ENCODE results near the gene NDUFAF5.
A peak's percentile ranks its signal among the peaks of the same experiment; 100 is the strongest.

NDUFAF5 gene

GRCh38 chr20:13784271-13784892 lies 446 bp upstream of the NDUFAF5 start:
- peaks cover 12% of the 10 kb centered on the region for H3K4me1 ChIP-seq (ENCODE audit: control insufficient read depth, insufficient read depth, low read length)
- no peaks in the 10 kb centered on the region for H3K9me3 ChIP-seq (ENCODE audit: control insufficient read depth, low read length)
- H3K36me3 ChIP-seq (ENCODE audit: control insufficient read depth, insufficient read depth, low read length) = no peaks in the 10 kb centered on the region
- H3K9ac ChIP-seq (ENCODE audit: low read length) = peak overlapping the region; percentile 96
- H3K4me3 ChIP-seq (ENCODE audit: low read length) = peak overlapping the region; percentile 94
- H3K27me3 ChIP-seq (ENCODE audit: control insufficient read depth, insufficient read depth, low read length) = no peaks in the 10 kb centered on the region

- Histone ChIP-seq H3K36me3 (ENCODE audit: control insufficient read depth, insufficient read depth, low read length) (no peaks in the 10 kb centered on the region), H3K4me3 (ENCODE audit: low read length) (no peak overlapping the region), H3K9me3 (ENCODE audit: control insufficient read depth, low read length) (no peaks in the 10 kb centered on the region), H3K4me1 (ENCODE audit: control insufficient read depth, insufficient read depth, low read length) (peaks cover 12% of the 10 kb centered on the region), H3K9ac (ENCODE audit: low read length) (peak overlapping the region; percentile 96), H3K27me3 (ENCODE audit: control insufficient read depth, insufficient read depth, low read length) (no peaks in the 10 kb centered on the region)
These were observed 1.5 kb downstream of the NDUFAF5 start for GRCh38 chr20:13786143-13786828.

- H3K4me3 ChIP-seq (ENCODE audit: low read length) = no peak overlapping the region
- peaks cover 6% of the 10 kb centered on the region for H3K36me3 ChIP-seq (ENCODE audit: control insufficient read depth, insufficient read depth, low read length)
- no peaks in the 10 kb centered on the region for H3K9me3 ChIP-seq (ENCODE audit: control insufficient read depth, low read length)
- H3K9ac ChIP-seq (ENCODE audit: low read length) = no peak overlapping the region
- H3K4me1 ChIP-seq (ENCODE audit: control insufficient read depth, insufficient read depth, low read length) = peaks cover 12% of the 10 kb centered on the region
- H3K27me3 ChIP-seq (ENCODE audit: control insufficient read depth, insufficient read depth, low read length) = no peaks in the 10 kb centered on the region
These were observed 3.5 kb downstream of the NDUFAF5 start for GRCh38 chr20:13788167-13788834.

GRCh38 chr20:13790708-13791107 lies 5.9 kb downstream of the NDUFAF5 start:
- Histone ChIP-seq H3K4me1 (ENCODE audit: control insufficient read depth, insufficient read depth, low read length) (peaks cover 12% of the 10 kb centered on the region), H3K9ac (ENCODE audit: low read length) (no peak overlapping the region), H3K36me3 (ENCODE audit: control insufficient read depth, insufficient read depth, low read length) (peaks cover 6% of the 10 kb centered on the region), H3K27me3 (ENCODE audit: control insufficient read depth, insufficient read depth, low read length) (no peaks in the 10 kb centered on the region), H3K4me3 (ENCODE audit: low read length) (no peak overlapping the region), H3K9me3 (ENCODE audit: control insufficient read depth, low read length) (no peaks in the 10 kb centered on the region)

GRCh38 chr20:13791540-13792459 lies 7.0 kb downstream of the NDUFAF5 start:
- Histone ChIP-seq H3K9me3 (ENCODE audit: control insufficient read depth, low read length) (no peaks in the 10 kb centered on the region), H3K4me3 (ENCODE audit: low read length) (no peak overlapping the region), H3K36me3 (ENCODE audit: control insufficient read depth, insufficient read depth, low read length) (peaks cover 6% of the 10 kb centered on the region), H3K9ac (ENCODE audit: low read length) (no peak overlapping the region), H3K27me3 (ENCODE audit: control insufficient read depth, insufficient read depth, low read length) (no peaks in the 10 kb centered on the region), H3K4me1 (ENCODE audit: control insufficient read depth, insufficient read depth, low read length) (peaks cover 2% of the 10 kb centered on the region)

- H3K4me1 ChIP-seq (ENCODE audit: control insufficient read depth, insufficient read depth, low read length) = no peaks in the 10 kb centered on the region
- H3K4me3 ChIP-seq (ENCODE audit: low read length) = no peak overlapping the region
- H3K9ac ChIP-seq (ENCODE audit: low read length) = no peak overlapping the region
- no peaks in the 10 kb centered on the region for H3K9me3 ChIP-seq (ENCODE audit: control insufficient read depth, low read length)
- H3K36me3 ChIP-seq (ENCODE audit: control insufficient read depth, insufficient read depth, low read length) = peaks cover 6% of the 10 kb centered on the region
- no peaks in the 10 kb centered on the region for H3K27me3 ChIP-seq (ENCODE audit: control insufficient read depth, insufficient read depth, low read length)
These were observed 8.2 kb downstream of the NDUFAF5 start for GRCh38 chr20:13793001-13793400.

- Histone ChIP-seq H3K9me3 (ENCODE audit: control insufficient read depth, low read length) (no peaks in the 10 kb centered on the region), H3K9ac (ENCODE audit: low read length) (no peak overlapping the region), H3K27me3 (ENCODE audit: control insufficient read depth, insufficient read depth, low read length) (no peaks in the 10 kb centered on the region), H3K36me3 (ENCODE audit: control insufficient read depth, insufficient read depth, low read length) (peaks cover 6% of the 10 kb centered on the region), H3K4me3 (ENCODE audit: low read length) (no peak overlapping the region), H3K4me1 (ENCODE audit: control insufficient read depth, insufficient read depth, low read length) (no peaks in the 10 kb centered on the region)
These were observed 9.8 kb downstream of the NDUFAF5 start for GRCh38 chr20:13794667-13795066.

GRCh38 chr20:13799040-13799439 lies 14.2 kb downstream of the NDUFAF5 start:
- Histone ChIP-seq H3K27me3 (ENCODE audit: control insufficient read depth, insufficient read depth, low read length) (no peaks in the 10 kb centered on the region), H3K9me3 (ENCODE audit: control insufficient read depth, low read length) (no peaks in the 10 kb centered on the region), H3K36me3 (ENCODE audit: control insufficient read depth, insufficient read depth, low read length) (no peaks in the 10 kb centered on the region), H3K9ac (ENCODE audit: low read length) (no peak overlapping the region), H3K4me3 (ENCODE audit: low read length) (no peak overlapping the region), H3K4me1 (ENCODE audit: control insufficient read depth, insufficient read depth, low read length) (no peaks in the 10 kb centered on the region)

GRCh38 chr20:13799974-13800373 lies 15.1 kb downstream of the NDUFAF5 start:
- H3K4me3 ChIP-seq (ENCODE audit: low read length) = no peak overlapping the region
- no peaks in the 10 kb centered on the region for H3K9me3 ChIP-seq (ENCODE audit: control insufficient read depth, low read length)
- no peak overlapping the region for H3K9ac ChIP-seq (ENCODE audit: low read length)
- no peaks in the 10 kb centered on the region for H3K36me3 ChIP-seq (ENCODE audit: control insufficient read depth, insufficient read depth, low read length)
- H3K27me3 ChIP-seq (ENCODE audit: control insufficient read depth, insufficient read depth, low read length) = no peaks in the 10 kb centered on the region
- no peaks in the 10 kb centered on the region for H3K4me1 ChIP-seq (ENCODE audit: control insufficient read depth, insufficient read depth, low read length)

GRCh38 chr20:13800728-13801134 lies 15.9 kb downstream of the NDUFAF5 start:
- no peaks in the 10 kb centered on the region for H3K36me3 ChIP-seq (ENCODE audit: control insufficient read depth, insufficient read depth, low read length)
- no peak overlapping the region for H3K9ac ChIP-seq (ENCODE audit: low read length)

GRCh38 chr20:13809373-13809772 lies 24.5 kb downstream of the NDUFAF5 start:
- Histone ChIP-seq H3K27me3 (ENCODE audit: control insufficient read depth, insufficient read depth, low read length) (no peaks in the 10 kb centered on the region), H3K4me3 (ENCODE audit: low read length) (no peak overlapping the region), H3K9ac (ENCODE audit: low read length) (no peak overlapping the region), H3K4me1 (ENCODE audit: control insufficient read depth, insufficient read depth, low read length) (no peaks in the 10 kb centered on the region), H3K36me3 (ENCODE audit: control insufficient read depth, insufficient read depth, low read length) (peaks cover 6% of the 10 kb centered on the region), H3K9me3 (ENCODE audit: control insufficient read depth, low read length) (no peaks in the 10 kb centered on the region)

More at GRCh38 chr20:13800728-13801134, 15.9 kb downstream of the NDUFAF5 start:
- Histone ChIP-seq H3K4me3 (ENCODE audit: low read length) (no peak overlapping the region), H3K4me1 (ENCODE audit: control insufficient read depth, insufficient read depth, low read length) (no peaks in the 10 kb centered on the region), H3K9me3 (ENCODE audit: control insufficient read depth, low read length) (no peaks in the 10 kb centered on the region), H3K27me3 (ENCODE audit: control insufficient read depth, insufficient read depth, low read length) (no peaks in the 10 kb centered on the region)
